Limb (tissue), 2 donors: ENCODE measurements around the gene MRGPRD.

Experiments
- DNase-seq, 2 donors: peaks; one replicate each; pipeline ENCODE4 v3.0.0-alpha.2; 2016; ENCODE audit errors: extremely low spot score in 2 of 2

MRGPRD gene

DNA sequence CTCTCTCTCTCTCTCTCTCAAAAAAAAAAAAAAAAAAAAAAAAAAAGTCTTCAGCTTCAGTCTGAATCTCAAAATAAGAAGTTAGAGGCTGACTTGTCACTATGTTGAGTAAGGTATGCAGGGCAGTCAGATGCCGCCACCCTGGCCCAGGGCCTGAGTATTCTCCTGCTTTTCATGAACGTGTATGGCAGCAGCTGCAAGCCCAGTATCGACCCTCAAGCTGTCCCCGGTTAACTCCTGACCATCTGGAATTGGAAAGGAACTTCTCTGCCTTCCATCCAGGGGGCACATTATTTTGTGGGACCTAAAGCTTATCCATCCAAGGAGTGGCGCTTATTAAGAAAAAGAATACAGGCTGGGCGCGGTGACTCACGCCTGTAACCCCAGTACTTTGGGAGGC is 11.4 kb downstream of the MRGPRD start:
- DNase-seq, result no peak

DNA sequence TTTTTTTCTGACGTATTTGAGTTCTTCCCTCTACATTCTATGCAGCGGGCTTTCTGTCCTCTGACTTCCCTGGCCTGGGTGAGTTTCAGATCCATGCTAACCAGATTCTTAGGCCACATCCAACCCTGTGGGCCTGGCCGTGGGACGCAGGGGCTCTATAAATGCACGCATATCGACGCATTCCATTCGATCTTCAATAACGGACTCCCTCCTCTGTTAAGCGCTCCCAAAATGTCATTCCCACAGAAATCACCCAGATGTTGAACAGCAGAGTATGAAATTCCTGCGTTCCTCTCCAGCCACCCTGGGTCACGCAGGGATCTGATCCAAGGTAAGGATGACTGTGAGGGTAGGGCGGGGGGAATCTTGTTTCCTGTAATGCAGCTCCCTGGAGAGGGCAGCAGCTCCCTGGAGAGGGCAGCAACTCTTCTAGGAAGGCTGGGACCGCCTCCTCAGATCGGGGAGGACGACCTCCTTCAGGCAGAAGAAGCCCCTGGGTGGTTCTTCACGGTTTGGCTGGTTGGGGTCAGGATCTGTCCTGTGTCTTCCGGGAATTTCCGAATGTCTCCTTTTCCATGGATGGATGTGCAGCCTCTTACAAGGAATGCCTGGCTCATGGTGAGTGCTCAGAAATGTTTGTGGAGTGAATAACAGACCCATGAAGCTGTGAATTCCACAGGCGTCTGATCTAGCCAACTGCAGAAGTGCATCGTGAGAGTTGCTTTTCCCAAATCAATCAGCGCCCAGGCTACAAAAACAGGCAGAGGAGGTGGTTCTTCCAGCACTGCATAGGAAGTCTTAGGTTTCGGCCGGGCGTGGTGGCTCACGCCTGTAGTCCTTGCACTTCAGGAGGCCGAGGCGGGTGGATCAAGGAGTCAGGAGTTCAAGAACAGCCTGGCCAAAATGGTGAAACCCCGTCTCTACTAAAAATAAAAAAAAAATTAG is 12.2 kb downstream of the MRGPRD start:
- DNase-seq, result no peak

DNA sequence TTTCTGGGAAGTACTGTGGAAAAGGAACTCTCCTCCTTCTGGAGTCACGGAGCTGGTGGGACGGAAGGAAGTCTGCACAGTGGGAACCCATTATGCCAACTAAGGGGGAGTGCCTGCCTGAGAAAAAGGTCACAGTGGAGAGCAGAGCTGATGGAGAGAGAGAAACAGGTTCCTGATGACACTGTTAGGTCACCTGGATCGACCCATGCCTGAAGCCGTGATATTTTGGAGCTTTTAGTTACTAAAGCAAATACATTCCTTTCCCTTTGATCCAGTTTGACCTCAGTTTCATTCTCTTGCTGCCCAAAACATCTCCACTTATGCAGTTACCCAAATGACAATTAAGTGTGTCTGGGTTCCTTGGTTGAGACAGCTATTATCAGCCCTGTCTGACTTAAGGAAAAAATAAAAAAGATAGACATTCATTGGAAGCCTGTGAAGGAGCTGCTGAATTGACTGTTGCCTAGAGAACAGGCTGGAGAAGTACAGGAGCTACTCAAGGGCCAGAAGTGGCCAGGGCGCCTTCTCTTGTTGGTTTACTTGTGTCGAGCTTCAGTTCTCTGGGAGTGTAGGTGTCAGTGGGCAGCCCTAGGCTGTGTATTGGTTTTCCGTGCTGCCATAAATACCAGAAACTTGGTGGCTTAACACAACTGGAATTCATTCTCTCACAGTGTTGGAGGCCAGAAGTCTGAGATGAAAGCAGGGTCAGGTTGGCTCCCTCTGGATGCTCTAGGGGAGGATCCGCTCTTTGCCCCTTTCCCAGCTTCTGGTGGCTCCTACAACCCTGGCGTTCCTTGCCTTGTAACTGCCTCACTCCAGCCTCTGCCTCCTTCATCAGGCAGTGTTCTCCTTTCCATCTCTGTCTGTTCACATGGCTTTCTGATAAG is 13.6 kb downstream of the MRGPRD start:
- DNase-seq, result no peak

DNA sequence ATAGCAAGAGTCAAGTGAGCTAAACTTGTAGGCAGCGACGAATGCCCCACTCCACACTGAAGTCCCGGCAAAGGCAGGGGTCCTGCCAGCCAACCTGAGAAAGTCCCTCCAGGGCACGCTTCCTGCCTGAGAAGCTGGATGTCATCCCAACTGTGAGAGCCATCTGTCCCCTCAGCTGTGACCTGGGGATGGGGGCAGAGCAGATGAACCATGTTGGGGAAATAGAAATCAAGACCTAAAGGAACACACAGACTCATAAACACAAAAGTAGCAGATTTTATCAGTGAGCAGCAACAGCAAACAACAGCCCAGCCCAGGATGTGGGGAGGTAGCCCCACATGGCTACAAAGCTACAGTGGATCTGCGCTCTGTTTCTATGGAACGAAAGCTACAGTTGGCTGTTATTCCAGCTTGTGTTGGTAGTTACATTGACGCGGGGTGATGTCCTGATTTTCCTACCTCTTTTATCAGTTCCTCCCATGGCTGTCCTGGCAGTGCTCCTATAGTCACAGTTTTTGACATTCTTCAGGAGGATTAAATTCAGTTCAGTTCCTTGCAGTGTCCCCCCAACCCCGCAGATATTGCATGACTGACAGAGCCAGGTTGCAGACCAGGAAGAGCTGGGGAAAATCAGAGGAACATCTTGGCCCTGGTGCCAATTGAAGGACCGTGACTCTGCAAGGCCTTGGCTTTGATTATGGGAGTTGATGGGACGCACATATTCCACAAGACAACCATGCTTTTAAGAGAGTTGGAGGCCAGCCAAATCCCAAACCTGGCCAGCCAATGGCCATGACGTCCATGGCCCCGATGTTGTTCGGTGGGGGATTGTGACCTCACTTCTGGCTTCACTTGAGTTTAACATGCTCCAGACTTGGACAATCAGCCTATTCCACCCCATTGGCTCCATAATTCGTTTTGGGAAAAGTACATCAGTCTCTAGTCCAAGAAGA is 14.6 kb downstream of the MRGPRD start:
- peak in 1 of 2 donors; percentile 50 for DNase-seq

DNA sequence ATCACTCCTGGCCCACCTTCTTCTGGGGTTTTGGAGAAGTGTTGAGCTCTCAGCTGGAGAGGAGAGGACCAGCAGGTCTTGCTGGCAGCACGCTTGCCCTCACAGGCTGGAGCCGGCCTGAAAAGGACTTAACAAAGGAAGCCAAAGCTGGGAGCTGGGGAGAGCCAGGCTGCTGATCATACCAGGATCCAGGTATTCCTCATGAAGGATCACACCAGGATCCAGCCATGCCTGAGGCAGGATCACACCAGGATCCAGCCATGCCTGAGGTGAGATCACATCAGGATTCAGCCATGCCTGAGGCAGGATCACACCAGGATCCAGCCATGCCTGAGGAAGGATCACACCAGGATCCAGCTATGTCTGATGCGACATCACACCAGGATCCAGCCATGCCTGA is 17.0 kb downstream of the MRGPRD start:
- DNase-seq, result no peak

DNA sequence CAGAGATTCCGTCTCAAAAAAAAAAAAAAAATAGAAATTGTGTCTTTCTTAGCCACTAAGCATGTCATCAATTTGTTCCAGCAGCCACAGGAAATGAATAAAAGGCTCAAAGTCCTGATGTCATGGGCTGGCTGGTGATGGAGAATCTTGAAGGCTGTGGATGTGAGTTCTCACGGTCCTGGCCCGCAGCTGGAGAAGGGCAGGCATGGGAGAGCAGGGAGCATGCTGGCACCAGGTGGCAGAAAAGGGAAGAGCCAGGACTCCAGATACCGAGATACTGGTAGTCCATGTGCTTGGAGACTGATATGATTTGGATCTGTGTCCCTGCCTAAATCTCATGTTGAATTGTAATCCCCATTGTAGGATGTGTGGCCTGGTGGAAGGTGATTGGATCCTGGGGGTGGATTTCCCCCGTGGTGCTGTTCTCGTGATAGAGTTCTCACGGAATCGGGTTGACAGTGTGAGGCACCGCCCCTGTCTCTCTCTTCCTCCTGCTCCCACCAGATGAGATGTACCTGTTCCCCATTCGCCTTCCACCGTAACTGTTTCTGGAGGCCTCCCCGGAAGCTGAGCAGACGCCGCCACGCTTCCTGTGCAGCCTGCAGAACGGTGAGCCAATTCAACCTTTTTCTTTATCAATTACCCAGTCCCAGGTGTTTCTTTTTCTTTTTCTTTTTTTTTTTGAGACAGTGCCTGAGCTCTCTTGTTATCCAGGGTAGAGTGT is 18.1 kb downstream of the MRGPRD start:
- DNase-seq, result no peak

DNA sequence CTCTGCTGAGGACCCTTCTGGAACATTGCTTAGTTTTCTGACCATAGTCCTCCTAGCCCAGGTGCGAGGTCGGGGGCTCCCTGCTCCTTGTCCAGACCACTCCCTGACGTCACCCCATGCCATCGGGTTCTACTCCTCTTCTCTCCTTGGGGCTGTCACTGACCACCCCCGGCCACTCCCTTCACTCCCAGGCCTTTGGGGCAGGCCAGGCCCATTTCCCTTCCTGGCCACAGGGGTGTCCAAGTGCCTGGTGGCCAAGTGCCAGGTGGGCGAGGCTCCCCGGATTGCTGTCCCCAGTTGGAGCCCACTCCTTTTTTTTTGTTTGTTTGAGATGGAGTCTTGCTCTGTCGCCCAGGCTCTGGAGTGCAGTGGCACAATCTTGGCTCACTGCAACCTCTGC is 19.5 kb downstream of the MRGPRD start:
- no peak for DNase-seq

DNA sequence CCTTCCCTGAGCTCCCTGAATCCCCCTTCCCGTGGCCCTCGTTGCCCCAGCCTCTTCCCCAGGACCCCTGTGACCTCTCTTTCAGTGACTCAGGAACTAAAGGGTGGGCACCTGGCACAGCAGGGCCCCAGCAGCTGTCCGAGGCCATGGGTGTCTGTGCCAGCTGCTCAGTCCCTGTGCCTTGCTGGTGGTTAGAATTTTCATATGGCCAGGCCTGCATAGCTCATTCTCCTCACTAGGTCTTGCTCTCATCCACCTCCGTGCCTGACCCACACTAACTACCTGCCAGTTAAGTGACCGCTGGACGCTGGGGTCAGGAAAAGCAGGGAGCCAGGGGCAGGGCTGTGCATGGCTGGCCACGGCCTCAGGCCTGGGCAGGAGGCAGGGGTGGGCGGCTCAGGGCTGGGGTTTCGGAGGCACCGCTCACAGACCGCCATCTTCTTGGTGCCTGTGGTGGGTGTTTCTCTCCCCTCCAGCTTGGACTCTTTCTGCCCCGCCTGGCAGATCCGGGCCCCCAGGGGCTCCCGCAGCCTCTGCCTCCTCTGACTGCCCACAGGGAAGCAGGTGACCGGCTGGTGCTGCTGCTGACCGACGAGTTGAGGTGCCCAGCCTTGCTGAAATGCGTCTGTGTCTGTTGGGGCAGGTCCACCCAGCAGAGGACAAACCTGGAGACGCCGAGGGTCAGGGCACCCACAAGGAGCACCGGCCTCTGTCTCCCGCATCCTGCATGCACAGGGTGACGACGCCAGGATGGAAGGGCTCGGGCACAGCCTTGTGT is 20.3 kb downstream of the MRGPRD start:
- DNase-seq, result no peak

DNA sequence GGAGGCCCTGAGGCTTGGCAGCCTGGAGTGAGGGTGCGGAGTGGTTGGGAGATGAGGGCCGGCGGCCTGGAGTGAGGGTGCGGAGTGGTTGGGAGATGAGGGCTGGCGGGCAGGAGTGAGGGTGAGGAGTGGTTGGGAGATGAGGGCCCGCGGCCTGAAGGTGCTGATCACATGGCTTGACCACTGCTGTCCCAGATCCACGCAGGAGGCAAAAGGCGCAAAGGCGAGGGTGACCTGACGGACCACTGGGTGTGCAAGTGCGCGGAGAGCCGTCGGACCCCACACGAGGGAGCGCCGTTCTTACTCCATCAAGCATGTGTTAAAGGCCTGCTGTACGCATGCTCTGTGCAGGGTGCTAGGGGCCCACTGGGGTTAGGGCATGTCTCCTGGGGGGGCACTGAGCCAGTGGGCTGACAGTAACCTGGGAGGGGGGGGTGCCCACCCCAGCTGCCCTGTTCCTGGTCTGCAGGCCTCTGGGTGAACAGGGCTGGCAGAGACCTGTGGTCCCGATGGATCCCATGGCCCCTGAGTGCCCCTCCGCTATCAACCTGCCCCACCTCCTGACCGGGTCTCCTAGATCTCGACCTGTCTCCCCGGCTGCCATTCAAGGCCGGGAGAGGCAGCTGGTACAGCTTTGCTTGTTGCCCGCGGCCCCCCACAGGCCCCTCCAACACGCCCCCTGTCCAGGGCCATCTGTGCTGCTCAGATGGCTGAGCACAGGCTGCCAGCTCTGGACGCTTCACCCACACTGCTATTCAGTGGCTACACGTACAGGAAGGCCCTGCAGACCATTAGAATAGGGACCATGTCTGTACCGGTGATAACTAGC is 21.1 kb downstream of the MRGPRD start:
- no peak for DNase-seq

DNA sequence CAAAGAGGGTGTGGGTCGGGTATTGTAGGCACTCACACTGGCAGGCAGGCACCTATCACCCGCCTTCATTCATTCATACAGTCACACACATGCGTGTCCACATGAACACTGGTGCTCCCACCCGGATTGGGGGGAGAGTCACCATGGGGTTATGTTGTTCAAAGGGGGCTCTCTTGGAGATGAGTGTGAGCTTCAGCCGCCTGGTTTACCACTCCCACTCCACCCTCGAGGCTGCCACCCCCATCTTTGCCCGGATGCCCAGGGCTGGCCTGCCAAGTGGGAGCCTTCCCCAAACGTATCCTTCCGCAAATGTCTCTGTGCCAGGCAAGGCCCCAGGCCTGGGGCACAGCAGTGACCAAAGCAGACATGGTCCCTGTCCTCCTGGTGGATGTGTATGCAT is 22.6 kb downstream of the MRGPRD start:
- DNase-seq, result no peak

DNA sequence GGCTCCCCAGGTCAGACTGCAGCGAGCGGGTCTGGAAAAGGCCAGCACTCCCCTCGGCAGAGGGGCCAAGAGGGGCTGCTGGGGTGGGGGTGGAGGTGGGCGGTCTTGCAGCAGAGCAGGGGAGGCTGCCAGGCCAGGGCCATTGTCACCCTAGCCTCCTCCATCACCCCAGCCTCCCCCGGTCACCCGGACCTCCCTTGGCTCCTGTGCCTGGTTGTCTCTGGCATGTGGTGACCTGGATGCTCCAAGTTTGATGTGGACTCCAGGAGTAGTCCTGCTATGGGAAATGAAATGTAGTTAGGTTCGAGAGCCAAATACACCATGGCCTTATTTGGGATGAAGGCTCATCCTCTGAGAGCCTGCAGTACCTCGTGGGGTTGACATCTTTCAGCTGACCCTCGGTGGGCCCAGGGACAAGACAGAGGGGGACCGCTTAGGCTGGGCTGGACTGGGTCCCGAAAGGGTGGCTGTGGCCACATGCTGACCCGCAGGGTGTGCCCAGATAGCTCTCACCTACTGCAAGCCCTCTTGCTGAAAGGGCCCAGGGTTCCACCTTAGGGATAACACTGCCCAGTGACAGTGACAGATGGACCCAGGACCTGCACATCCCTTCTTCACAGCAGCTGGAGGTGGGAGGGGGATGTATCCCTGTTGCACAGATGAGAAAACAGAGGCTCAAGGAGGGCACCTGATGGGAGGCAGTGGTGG is 24.1 kb downstream of the MRGPRD start:
- no peak for DNase-seq

DNA sequence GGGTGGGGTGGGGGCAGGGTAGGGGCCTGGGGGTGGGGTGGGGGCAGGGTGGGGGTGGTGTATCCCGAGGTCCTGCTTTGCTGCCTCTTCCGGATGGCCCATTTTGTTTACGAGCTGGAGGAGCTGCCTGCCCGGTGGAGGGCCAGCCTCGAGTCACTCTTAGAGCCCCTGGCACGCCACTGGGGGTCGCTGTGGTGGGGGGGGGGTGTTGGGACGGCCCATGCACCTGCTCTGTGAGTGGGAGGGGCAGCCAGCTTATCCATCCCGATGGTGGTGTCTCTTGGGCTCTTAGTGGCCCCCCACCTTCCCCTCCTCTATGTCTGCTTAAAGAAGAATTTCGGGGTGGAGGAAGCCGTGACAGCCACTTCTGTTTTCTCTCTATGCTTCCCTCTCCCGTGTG is 24.6 kb downstream of the MRGPRD start:
- peak in 1 of 2 donors; percentile 50 for DNase-seq

DNA sequence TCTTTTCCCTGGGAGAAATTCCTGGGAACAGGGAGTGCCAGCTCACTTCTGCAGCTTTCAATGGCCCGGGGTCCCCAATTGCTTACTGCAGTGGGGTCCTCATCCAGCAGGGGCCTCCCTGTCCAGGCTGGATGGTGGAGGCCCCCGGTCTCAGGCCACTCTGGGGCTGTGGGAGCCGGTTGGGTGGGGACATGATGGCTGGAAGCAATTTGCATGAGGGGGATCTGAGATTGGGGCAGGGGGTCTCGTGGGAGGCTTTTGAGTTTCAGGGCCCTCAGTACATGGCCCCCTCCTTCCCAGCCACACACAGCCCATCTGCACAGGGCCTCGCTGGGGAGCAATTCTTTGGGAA is 25.2 kb downstream of the MRGPRD start:
- no peak for DNase-seq

DNA sequence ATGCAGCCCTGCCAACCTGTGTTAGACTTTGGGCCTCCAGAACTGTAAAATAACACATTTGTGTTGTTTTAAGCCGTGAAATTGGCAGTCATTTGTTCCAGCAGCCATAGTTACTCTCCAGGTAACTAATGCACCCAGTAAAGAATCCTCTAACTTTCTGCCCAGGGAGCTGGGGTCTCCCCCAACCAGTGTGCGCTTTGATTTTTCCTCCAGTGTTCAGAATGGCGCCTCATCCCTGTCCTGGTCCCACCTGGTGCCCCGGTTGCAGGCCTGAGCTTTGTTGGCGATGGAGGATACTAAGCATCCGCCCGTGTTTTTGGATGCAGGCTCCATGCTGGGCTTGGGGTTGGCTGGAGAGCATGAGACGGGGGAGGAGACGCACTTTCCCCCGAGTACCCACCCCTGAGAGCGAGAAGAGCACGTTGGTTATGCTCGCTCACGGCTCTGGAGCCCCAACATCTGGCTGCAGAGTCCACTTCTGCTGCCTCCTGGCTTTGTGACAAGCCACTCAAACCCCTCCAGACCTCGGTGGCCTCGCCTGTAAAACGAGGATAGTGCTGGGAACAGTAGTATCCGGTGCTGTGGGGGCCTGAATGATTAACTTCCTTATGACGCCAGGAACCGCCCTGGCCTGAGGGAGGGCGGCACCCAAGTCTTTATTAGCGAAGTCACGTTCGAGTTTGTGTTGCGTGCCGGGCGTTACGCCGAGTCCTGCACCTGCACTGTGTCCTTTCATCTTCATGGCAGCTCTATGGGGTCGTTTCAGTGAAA is 25.8 kb downstream of the MRGPRD start:
- DNase-seq, result peak; percentile 44 to 62

DNA sequence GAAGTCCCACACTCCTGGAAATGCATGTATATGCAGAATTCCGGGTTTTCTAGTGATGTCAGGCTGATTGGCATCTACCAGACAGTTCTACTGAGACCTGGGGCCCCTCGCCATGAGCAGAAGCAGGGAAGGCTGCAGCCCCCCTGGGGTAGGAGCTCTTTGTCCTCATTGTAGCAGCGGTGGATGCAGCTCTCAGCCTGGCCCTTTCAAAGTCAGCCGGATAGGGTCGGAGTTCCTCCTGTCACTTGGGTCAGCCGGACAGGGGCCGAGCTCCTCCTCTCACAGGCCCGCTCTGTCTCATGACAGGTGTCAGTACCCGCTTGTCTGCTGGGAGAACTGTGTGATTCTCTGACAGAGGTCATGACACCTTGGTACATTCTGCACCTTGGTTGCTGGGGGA is 30.0 kb downstream of the MRGPRD start:
- no peak for DNase-seq

DNA sequence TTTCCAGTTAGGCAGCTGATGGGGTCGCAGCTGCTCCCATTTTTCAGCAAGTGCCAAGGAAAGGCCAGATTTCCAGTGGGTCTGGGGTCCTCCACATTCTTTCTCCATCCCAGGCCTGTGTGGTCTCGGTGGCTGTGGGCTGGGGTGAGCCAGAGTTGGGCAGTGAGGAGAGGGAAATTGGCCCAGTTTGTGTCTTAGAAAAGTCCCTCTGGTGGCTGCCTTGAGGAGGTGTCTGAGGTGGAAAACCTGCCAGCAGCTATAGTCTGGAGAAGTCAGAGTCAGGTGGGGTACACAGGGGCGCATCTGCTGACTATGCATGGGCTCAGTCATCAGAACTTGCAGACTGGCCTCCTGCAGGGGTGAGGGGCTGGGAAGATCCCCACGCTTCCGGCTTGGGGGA is 30.5 kb downstream of the MRGPRD start:
- DNase-seq, result no peak

DNA sequence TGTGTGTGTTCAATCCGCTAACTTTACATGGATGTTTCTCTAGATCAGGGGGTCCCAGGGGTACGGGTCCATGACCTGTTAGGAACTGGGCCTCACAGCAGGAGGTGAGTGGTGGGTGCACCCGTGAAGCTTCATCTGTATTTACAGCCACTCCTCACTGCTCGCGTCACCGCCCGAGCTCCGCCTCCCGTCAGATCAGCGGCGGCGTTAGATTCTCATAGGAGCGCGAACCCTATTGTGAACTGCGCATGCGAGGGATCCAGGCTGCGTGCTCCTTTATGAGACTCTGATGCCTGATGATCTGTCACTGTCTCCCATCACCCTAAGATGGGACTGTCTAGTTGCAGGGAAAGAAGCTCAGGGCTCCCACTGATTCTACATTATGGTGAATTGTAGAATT is 31.9 kb downstream of the MRGPRD start:
- DNase-seq, result no peak

DNA sequence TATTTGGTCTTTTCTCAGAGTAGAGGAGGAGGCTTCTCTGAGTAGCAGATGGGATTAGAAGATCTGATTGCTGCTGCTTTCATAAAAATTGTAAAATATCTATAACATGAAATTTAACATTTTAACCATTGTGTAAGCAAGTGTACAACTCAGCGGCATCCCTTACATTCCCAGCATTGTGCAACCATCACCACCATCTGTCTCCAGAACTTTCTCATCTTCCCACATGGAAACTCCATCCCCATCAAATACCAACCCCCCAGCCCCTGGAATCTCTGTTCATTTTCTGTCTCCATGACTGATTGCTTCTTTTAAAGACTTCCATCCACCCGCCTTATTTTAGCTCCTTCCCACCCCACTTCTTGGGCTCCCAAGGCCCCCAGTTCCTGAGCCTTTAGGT is 32.3 kb downstream of the MRGPRD start:
- DNase-seq, result no peak
